OCI-LY7 (cell line): ENCODE data around the gene SERPINA3.

Experiments used
- EZH2phosphoT487 ChIP-seq: fragments of 200-600 bp; sonication (generic); IDR thresholded peaks from 2 replicates; pipeline ENCODE4 v1.6.1; 2018; ENCODE audit warnings: low read depth, borderline replicate concordance, mild to moderate bottlenecking, mixed run types, antibody characterized with exemption, low read length, moderate library complexity, mixed read lengths
- TF ChIP-seq, protein P1 (sequence below): fragments of 200-600 bp; sonication (generic); conservative IDR thresholded peaks from 2 replicates; pipeline ENCODE4 v1.5.1; 2014; ENCODE audit warnings: mild to moderate bottlenecking, antibody characterized with exemption, low read length, moderate library complexity, mixed read lengths

DNA sequence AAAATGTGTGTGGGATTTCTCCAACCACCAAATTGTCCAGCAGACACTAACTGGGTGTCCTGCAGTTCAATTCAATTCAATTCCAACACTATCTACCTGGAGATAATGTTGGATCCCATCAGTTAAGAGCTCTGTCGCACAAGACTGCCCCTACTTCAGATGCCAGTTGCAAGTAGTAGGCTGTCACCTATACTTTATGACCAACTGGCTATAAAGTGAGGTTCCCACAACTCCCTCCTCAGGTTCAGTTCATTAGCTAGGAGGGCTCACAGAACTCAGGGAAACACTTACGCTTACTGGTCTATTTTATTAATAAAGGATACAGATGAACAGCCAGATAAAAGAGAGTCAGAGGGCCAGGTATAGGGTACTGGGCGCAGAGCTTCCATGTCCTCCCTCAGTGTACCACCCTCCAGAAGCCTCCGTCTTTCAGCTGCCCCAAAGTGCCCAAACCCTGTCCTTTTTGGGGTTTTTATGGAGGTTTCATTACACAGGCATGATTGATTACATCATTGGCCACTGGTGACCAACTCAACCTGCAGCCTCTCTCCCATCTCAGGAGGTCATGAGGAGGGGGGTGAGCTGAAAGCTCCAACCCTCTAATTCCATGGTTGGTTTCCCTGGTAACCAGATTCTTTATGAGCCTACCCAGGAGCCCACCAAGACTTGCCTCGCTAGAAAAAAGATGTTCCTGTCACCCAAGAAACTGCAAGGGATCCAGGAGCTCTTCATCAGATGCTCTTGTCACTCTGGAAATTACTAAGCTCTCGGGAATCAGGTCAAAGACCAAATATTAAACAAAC, 38.5 kb upstream of the SERPINA3 start:
- TF ChIP-seq, protein P1, sequence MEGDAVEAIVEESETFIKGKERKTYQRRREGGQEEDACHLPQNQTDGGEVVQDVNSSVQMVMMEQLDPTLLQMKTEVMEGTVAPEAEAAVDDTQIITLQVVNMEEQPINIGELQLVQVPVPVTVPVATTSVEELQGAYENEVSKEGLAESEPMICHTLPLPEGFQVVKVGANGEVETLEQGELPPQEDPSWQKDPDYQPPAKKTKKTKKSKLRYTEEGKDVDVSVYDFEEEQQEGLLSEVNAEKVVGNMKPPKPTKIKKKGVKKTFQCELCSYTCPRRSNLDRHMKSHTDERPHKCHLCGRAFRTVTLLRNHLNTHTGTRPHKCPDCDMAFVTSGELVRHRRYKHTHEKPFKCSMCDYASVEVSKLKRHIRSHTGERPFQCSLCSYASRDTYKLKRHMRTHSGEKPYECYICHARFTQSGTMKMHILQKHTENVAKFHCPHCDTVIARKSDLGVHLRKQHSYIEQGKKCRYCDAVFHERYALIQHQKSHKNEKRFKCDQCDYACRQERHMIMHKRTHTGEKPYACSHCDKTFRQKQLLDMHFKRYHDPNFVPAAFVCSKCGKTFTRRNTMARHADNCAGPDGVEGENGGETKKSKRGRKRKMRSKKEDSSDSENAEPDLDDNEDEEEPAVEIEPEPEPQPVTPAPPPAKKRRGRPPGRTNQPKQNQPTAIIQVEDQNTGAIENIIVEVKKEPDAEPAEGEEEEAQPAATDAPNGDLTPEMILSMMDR, result no peak
- no peak for TF ChIP-seq EZH2phosphoT487
